ENCODE data around the gene SCLT1.

The SCLT1 gene

DNA sequence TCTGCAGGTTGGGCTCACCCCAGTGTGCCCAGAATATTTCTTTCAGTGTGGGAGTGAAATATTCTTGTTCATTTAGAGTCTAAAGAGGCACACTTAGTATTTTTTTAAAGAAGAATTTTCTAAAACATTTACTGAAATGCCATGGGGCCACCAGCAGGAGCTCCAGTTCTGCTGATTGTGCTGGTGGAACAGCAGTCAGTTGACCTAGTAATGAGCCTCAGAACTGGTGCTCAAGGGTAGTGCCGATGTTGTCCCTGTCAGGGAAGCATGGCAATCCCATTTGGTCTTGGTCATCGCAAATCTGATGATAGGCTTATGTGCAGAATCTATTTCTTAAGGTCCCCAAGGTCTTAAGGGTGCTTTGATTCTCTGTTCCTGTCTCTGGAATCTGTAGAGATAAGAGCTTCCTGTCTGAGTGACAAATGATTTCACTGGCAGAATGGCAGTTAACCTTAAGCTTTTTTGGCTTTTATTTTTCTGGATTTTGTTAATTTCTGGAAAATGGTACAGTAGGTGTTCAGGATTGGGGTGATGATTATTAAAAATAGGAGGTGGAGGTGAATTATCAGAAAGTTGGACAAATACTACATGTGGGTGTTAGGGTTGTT lies 252.5 kb downstream of the SCLT1 start:
- no peak for DNase-seq (ENCODE audit: low spot score)

DNA sequence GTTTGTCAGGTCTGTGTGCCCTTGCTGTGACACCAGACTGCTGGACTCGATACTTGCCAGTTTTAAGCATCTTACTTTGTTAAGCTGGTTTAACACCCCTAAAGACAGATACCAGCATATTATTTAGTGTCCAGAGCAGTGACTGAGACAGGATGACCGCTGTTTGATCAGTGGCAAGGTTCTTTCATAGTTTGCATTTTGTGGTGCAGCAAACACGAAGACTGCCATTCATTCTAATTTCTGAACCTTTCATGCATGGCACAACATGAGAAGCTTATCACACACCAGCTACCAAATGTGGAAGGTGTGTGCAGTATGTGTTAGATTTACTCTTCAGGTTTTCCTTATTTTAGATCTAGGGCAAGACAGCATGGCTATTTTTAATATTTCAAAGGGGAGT lies 255.7 kb downstream of the SCLT1 start:
- DNase-seq (ENCODE audit: low spot score): no peak

DNA sequence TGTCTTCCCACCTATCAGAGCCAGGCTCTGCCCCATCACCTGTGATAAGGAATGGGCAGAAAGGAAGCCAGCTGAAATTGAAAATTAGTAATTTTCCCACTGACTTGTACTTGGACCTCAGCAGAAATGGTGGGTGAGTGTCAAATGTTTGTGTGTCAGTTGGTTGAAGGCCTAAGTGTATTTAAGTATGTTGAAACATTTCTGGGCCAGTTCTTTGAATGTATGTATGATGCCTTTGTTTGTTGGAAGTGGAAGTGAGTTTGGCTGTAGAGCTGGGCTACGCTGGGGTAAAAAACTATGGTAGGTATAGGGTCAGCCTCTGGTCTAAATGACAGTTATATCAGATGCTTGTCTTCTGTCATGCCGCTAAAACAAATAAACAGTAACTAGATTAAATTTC lies 256.1 kb downstream of the SCLT1 start:
- DNase-seq (ENCODE audit: low spot score): no peak

DNA sequence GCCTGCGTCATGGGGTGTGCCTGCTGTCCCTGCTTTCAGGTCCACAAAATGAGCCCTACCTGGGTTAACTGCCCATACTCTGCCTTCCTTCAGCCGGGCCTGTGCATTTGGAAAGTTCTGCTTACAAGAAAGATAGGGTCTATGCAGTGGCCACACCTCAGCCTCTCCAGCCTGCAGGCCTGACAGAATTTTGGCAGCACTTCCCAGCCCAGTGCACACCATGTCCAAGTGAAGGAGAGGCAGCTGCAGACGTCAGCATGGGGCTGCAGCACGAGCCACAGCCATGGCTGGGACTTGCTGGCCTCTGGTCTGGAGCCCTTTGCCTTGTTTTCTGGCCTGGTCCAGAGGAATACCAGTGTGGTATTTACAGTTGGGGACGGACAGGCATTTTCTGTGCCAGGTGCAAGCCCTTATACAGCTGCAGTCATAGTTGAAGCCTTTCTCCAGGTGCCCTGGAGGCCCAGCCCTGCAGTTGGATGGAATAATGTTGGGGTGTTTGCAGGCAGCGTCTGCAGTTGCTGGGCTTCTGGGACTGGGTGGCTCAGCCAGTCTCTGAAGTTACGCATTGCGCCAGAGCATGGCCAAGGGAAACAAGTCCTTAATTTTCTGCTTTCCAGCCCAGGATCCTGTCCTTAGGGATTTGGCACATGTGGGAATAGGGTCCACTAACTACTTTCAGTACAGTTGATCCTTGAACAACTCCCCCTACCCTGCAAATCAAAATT lies 257.7 kb downstream of the SCLT1 start:
- no peak for DNase-seq (ENCODE audit: low spot score)

All from RKO (cell line).